ENCODE measurements around the gene MAP3K3. TPM values are rescaled to one million over a fixed set of nuclear protein-coding genes. Genes with fewer than 3 reads are reported as not detected.

The MAP3K3 gene
- polyA plus RNA-seq, 2 donors, result 10.5 to 12.1 TPM

DNA sequence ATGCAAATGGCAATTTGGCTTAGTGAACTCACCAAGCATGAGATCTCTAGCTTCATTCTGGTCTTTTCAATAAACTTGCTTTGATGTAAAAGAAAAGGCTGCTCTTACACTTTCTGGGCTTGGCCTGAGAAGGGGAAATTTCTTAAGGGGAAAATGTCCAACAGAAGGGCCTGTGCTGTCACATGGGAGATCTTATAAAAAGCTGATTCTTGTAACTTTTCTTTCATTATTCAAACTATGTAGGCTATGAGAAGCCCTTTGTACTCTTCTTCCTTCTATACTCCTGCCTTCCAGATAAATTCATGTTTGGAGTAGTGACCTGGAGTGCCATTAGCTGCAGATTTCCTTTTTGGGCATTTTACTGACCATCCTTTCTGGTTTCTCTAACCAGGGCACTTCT is 60.8 kb downstream of the MAP3K3 start:
- peaks cover 0 to 1% of the 10 kb centered on the region in 2 donors for H3K4me1 ChIP-seq (ENCODE audit: control insufficient read depth in 2 of 2, insufficient read depth in 2 of 2, low read length in 1 of 2)
- no peaks in the 10 kb centered on the region for H3K27me3 ChIP-seq (ENCODE audit: control insufficient read depth in 1 of 2, insufficient read depth in 2 of 2, low read length in 2 of 2)
- H3K36me3 ChIP-seq (ENCODE audit: control insufficient read depth in 2 of 2, insufficient read depth in 2 of 2, low read length in 1 of 2), result peaks cover 5 to 17% of the 10 kb centered on the region in 2 donors
- no peak overlapping the region for H3K4me3 ChIP-seq (ENCODE audit: low read depth in 1 of 2, low read length in 2 of 2)
- no peaks in the 10 kb centered on the region for H3K9me3 ChIP-seq (ENCODE audit: control insufficient read depth in 2 of 2, insufficient read depth in 1 of 2, low read depth in 1 of 2, low read length in 1 of 2)
- no peak overlapping the region for H3K27ac ChIP-seq (ENCODE audit: low read depth in 2 of 2, low read length in 1 of 2)

GRCh38 chr17:63685041-63685440 is 62.8 kb downstream of the MAP3K3 start:
- 25 to 31% methylated on average over 2 of the region's 2 CpGs for WGBS, 2 donors
- no peaks in the 10 kb centered on the region for H3K9me3 ChIP-seq (ENCODE audit: control insufficient read depth in 2 of 2, insufficient read depth in 1 of 2, low read depth in 1 of 2, low read length in 1 of 2)
- peaks cover 21 to 29% of the 10 kb centered on the region in 2 donors for H3K36me3 ChIP-seq (ENCODE audit: control insufficient read depth in 2 of 2, insufficient read depth in 2 of 2, low read length in 1 of 2)
- H3K27ac ChIP-seq (ENCODE audit: low read depth in 2 of 2, low read length in 1 of 2), result peak overlapping the region in 1 of 2 donors; percentile 8
- H3K4me3 ChIP-seq (ENCODE audit: low read depth in 1 of 2, low read length in 2 of 2), result no peak overlapping the region
- H3K4me1 ChIP-seq (ENCODE audit: control insufficient read depth in 2 of 2, insufficient read depth in 2 of 2, low read length in 1 of 2), result peaks cover 0 to 1% of the 10 kb centered on the region in 2 donors
- H3K27me3 ChIP-seq (ENCODE audit: control insufficient read depth in 1 of 2, insufficient read depth in 2 of 2, low read length in 2 of 2), result no peaks in the 10 kb centered on the region

DNA sequence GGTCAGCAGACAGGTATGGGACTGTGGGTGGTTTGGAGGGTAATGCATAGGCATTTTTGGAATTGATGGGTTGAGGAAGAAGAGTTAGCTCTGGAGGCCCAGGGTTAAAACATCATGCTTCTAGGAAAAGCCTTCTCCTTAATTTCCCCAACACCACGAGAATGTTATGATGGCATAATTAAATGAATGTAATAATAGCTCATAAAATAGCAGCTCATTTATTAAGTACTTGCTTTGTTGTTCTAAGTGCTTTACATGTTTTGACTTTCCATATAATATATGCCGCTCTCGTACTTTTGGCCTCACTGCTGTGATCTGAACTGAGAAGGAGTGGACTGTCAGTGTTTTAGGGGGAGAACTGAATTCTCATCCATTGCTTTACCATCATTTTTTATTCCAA is 63.4 kb downstream of the MAP3K3 start:
- 87% methylated on average over 3 of the region's 3 CpGs for WGBS, 2 donors
- H3K36me3 ChIP-seq (ENCODE audit: control insufficient read depth in 2 of 2, insufficient read depth in 2 of 2, low read length in 1 of 2), result peaks cover 26 to 35% of the 10 kb centered on the region in 2 donors
- no peak overlapping the region for H3K4me3 ChIP-seq (ENCODE audit: low read depth in 1 of 2, low read length in 2 of 2)
- H3K4me1 ChIP-seq (ENCODE audit: control insufficient read depth in 2 of 2, insufficient read depth in 2 of 2, low read length in 1 of 2), result peaks cover 0 to 1% of the 10 kb centered on the region in 2 donors
- H3K9me3 ChIP-seq (ENCODE audit: control insufficient read depth in 2 of 2, insufficient read depth in 1 of 2, low read depth in 1 of 2, low read length in 1 of 2), result no peaks in the 10 kb centered on the region
- H3K27me3 ChIP-seq (ENCODE audit: control insufficient read depth in 1 of 2, insufficient read depth in 2 of 2, low read length in 2 of 2), result no peaks in the 10 kb centered on the region
- H3K27ac ChIP-seq (ENCODE audit: low read depth in 2 of 2, low read length in 1 of 2), result peak overlapping the region in 1 of 2 donors; percentile 8

DNA sequence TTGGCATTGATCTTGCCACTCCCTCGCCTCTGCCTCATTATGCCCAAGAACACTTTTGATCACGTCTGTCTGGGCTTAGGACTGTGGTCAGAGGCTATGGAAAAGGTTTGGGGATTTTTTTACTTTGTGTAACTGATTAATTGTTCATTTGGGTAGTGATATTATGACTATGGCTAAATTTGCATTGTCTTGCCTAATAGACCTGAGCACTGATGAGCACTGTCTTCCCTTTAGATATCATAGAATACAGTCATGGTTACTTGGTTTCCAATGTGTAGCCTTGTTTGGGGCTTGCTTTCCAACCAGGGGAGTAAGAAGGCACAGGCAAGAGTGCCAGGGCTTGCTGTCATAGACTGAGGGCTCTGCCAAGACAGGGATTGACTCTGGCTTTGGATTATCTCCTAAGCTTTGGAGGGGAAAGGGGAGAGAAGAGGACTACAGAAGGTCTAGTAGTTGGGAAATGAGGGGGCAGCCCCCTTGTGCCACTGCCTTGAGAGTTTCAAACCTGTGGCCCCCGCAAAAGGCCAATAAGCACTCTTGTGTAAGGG is 64.0 kb downstream of the MAP3K3 start:
- H3K36me3 ChIP-seq (ENCODE audit: control insufficient read depth in 2 of 2, insufficient read depth in 2 of 2, low read length in 1 of 2), result peaks cover 32 to 41% of the 10 kb centered on the region in 2 donors
- no peak overlapping the region for H3K27ac ChIP-seq (ENCODE audit: low read depth in 2 of 2, low read length in 1 of 2)
- H3K9me3 ChIP-seq (ENCODE audit: control insufficient read depth in 2 of 2, insufficient read depth in 1 of 2, low read depth in 1 of 2, low read length in 1 of 2), result no peaks in the 10 kb centered on the region
- WGBS, 2 donors, result 77% methylated on average over 3 of the region's 3 CpGs
- no peak overlapping the region for H3K4me3 ChIP-seq (ENCODE audit: low read depth in 1 of 2, low read length in 2 of 2)
- H3K27me3 ChIP-seq (ENCODE audit: control insufficient read depth in 1 of 2, insufficient read depth in 2 of 2, low read length in 2 of 2), result no peaks in the 10 kb centered on the region
- peaks cover 0 to 1% of the 10 kb centered on the region in 2 donors for H3K4me1 ChIP-seq (ENCODE audit: control insufficient read depth in 2 of 2, insufficient read depth in 2 of 2, low read length in 1 of 2)

GRCh38 chr17:63688396-63689020 is 66.3 kb downstream of the MAP3K3 start:
- H3K4me1 ChIP-seq (ENCODE audit: control insufficient read depth in 2 of 2, insufficient read depth in 2 of 2, low read length in 1 of 2), result peaks cover 0 to 1% of the 10 kb centered on the region in 2 donors
- no peak overlapping the region for H3K4me3 ChIP-seq (ENCODE audit: low read depth in 1 of 2, low read length in 2 of 2)
- no peaks in the 10 kb centered on the region for H3K27me3 ChIP-seq (ENCODE audit: control insufficient read depth in 1 of 2, insufficient read depth in 2 of 2, low read length in 2 of 2)
- H3K9me3 ChIP-seq (ENCODE audit: control insufficient read depth in 2 of 2, insufficient read depth in 1 of 2, low read depth in 1 of 2, low read length in 1 of 2), result no peaks in the 10 kb centered on the region
- no peak overlapping the region for H3K27ac ChIP-seq (ENCODE audit: low read depth in 2 of 2, low read length in 1 of 2)
- H3K36me3 ChIP-seq (ENCODE audit: control insufficient read depth in 2 of 2, insufficient read depth in 2 of 2, low read length in 1 of 2), result peaks cover 31 to 47% of the 10 kb centered on the region in 2 donors
- 79 to 86% methylated on average over 12 of the region's 12 CpGs for WGBS, 2 donors

GRCh38 chr17:63689479-63689878 is 67.3 kb downstream of the MAP3K3 start:
- Histone ChIP-seq H3K4me1 (ENCODE audit: control insufficient read depth in 2 of 2, insufficient read depth in 2 of 2, low read length in 1 of 2) (peaks cover 0 to 1% of the 10 kb centered on the region in 2 donors), H3K36me3 (ENCODE audit: control insufficient read depth in 2 of 2, insufficient read depth in 2 of 2, low read length in 1 of 2) (peaks cover 31 to 52% of the 10 kb centered on the region in 2 donors), H3K27ac (ENCODE audit: low read depth in 2 of 2, low read length in 1 of 2) (no peak overlapping the region), H3K27me3 (ENCODE audit: control insufficient read depth in 1 of 2, insufficient read depth in 2 of 2, low read length in 2 of 2) (no peaks in the 10 kb centered on the region), H3K4me3 (ENCODE audit: low read depth in 1 of 2, low read length in 2 of 2) (no peak overlapping the region), H3K9me3 (ENCODE audit: control insufficient read depth in 2 of 2, insufficient read depth in 1 of 2, low read depth in 1 of 2, low read length in 1 of 2) (no peaks in the 10 kb centered on the region)
- WGBS, 2 donors, result 96% methylated on average over 14 of the region's 14 CpGs

DNA sequence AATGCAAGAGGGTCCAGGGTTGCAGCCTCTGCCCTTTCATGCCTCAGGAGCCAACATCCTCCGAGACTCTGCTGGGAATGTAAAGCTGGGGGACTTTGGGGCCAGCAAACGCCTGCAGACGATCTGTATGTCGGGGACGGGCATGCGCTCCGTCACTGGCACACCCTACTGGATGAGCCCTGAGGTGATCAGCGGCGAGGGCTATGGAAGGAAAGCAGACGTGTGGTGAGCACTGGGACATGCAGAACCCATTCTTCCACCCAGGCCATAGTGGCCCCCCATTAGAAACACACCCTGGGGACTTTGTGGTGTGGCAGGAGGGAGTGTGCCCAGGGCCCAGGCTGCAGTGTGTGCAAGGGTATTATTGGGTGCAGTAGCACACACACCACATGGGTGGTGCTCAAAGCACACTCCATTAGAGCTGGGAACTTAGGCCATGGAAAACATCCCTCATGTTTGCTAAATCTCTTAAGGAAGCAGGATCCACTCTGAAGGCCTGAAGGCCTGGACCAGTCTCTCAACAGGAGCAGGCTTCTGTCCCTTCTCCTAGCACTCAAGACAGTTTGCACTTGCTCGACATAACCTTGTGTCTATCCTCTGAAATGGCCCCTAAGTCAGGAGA is 70.1 kb downstream of the MAP3K3 start:
- Histone ChIP-seq H3K27ac (ENCODE audit: low read depth in 2 of 2, low read length in 1 of 2) (no peak overlapping the region), H3K4me1 (ENCODE audit: control insufficient read depth in 2 of 2, insufficient read depth in 2 of 2, low read length in 1 of 2) (no peaks in the 10 kb centered on the region), H3K4me3 (ENCODE audit: low read depth in 1 of 2, low read length in 2 of 2) (no peak overlapping the region), H3K36me3 (ENCODE audit: control insufficient read depth in 2 of 2, insufficient read depth in 2 of 2, low read length in 1 of 2) (peaks cover 31 to 52% of the 10 kb centered on the region in 2 donors), H3K27me3 (ENCODE audit: control insufficient read depth in 1 of 2, insufficient read depth in 2 of 2, low read length in 2 of 2) (no peaks in the 10 kb centered on the region), H3K9me3 (ENCODE audit: control insufficient read depth in 2 of 2, insufficient read depth in 1 of 2, low read depth in 1 of 2, low read length in 1 of 2) (no peaks in the 10 kb centered on the region)
- WGBS, 2 donors, result 92 to 94% methylated on average over 11 of the region's 11 CpGs

- 91 to 92% methylated on average over 18 of the region's 18 CpGs for WGBS, 2 donors
- Histone ChIP-seq H3K36me3 (ENCODE audit: control insufficient read depth in 2 of 2, insufficient read depth in 2 of 2, low read length in 1 of 2) (peaks cover 28 to 47% of the 10 kb centered on the region in 2 donors), H3K27ac (ENCODE audit: low read depth in 2 of 2, low read length in 1 of 2) (no peak overlapping the region), H3K4me3 (ENCODE audit: low read depth in 1 of 2, low read length in 2 of 2) (no peak overlapping the region), H3K27me3 (ENCODE audit: control insufficient read depth in 1 of 2, insufficient read depth in 2 of 2, low read length in 2 of 2) (no peaks in the 10 kb centered on the region), H3K9me3 (ENCODE audit: control insufficient read depth in 2 of 2, insufficient read depth in 1 of 2, low read depth in 1 of 2, low read length in 1 of 2) (no peaks in the 10 kb centered on the region), H3K4me1 (ENCODE audit: control insufficient read depth in 2 of 2, insufficient read depth in 2 of 2, low read length in 1 of 2) (peaks cover 0 to 3% of the 10 kb centered on the region in 2 donors)
Observed at GRCh38 chr17:63693411-63694113, 71.3 kb downstream of the MAP3K3 start.

- Histone ChIP-seq H3K4me1 (ENCODE audit: control insufficient read depth in 2 of 2, insufficient read depth in 2 of 2, low read length in 1 of 2) (peaks cover 0 to 3% of the 10 kb centered on the region in 2 donors), H3K4me3 (ENCODE audit: low read depth in 1 of 2, low read length in 2 of 2) (no peak overlapping the region), H3K36me3 (ENCODE audit: control insufficient read depth in 2 of 2, insufficient read depth in 2 of 2, low read length in 1 of 2) (peaks cover 20 to 39% of the 10 kb centered on the region in 2 donors), H3K27ac (ENCODE audit: low read depth in 2 of 2, low read length in 1 of 2) (no peak overlapping the region), H3K9me3 (ENCODE audit: control insufficient read depth in 2 of 2, insufficient read depth in 1 of 2, low read depth in 1 of 2, low read length in 1 of 2) (no peaks in the 10 kb centered on the region), H3K27me3 (ENCODE audit: control insufficient read depth in 1 of 2, insufficient read depth in 2 of 2, low read length in 2 of 2) (no peaks in the 10 kb centered on the region)
- 87 to 88% methylated on average over 12 of the region's 12 CpGs for WGBS, 2 donors
Observed at GRCh38 chr17:63694229-63694949, 72.2 kb downstream of the MAP3K3 start.
